AG20443 (cell line): ENCODE measurements around the gene ADAMTS17.

ENCODE experiments used
- DNase-seq: peaks from one replicate; pipeline ENCODE4 v3.0.0; 2012; ENCODE audit warnings: low spot score, mixed read lengths

Gene ADAMTS17

GRCh38 chr15:100049936-100050876 is 291.6 kb downstream of the ADAMTS17 start:
- DNase-seq: no peak

- no peak for DNase-seq
These were observed 292.3 kb downstream of the ADAMTS17 start for GRCh38 chr15:100049483-100049882.

GRCh38 chr15:100048736-100049135 is 293.0 kb downstream of the ADAMTS17 start:
- no peak for DNase-seq

- no peak for DNase-seq
These were observed 298.1 kb downstream of the ADAMTS17 start for GRCh38 chr15:100043692-100044091.

GRCh38 chr15:100043068-100043641 is 298.6 kb downstream of the ADAMTS17 start:
- no peak for DNase-seq

- DNase-seq: no peak
These were observed 299.2 kb downstream of the ADAMTS17 start for GRCh38 chr15:100042558-100042957.

- no peak for DNase-seq
These were observed 300.5 kb downstream of the ADAMTS17 start for GRCh38 chr15:100041127-100041828.

GRCh38 chr15:100039994-100040393 is 301.8 kb downstream of the ADAMTS17 start:
- no peak for DNase-seq

GRCh38 chr15:100038736-100039135 is 303.0 kb downstream of the ADAMTS17 start:
- no peak for DNase-seq

- DNase-seq: no peak
These were observed 303.9 kb downstream of the ADAMTS17 start for GRCh38 chr15:100037901-100038300.

- no peak for DNase-seq
These were observed 305.8 kb downstream of the ADAMTS17 start for GRCh38 chr15:100036015-100036414.

GRCh38 chr15:100034191-100034590 is 307.6 kb downstream of the ADAMTS17 start:
- DNase-seq: no peak

GRCh38 chr15:100033140-100033857 is 308.5 kb downstream of the ADAMTS17 start:
- DNase-seq: no peak

- DNase-seq: no peak
These were observed 309.3 kb downstream of the ADAMTS17 start for GRCh38 chr15:100032358-100033085.

- no peak for DNase-seq
These were observed 310.0 kb downstream of the ADAMTS17 start for GRCh38 chr15:100031665-100032357.

GRCh38 chr15:100030586-100031229 is 311.1 kb downstream of the ADAMTS17 start:
- no peak for DNase-seq

GRCh38 chr15:100029868-100030479 is 311.8 kb downstream of the ADAMTS17 start:
- no peak for DNase-seq

- DNase-seq: no peak
These were observed 312.7 kb downstream of the ADAMTS17 start for GRCh38 chr15:100029045-100029444.

GRCh38 chr15:100026041-100026440 is 315.7 kb downstream of the ADAMTS17 start:
- DNase-seq: no peak

GRCh38 chr15:100022806-100023205 is 319.0 kb downstream of the ADAMTS17 start:
- no peak for DNase-seq
